GM21529 (cell line): ENCODE measurements around the gene ACOX3.

Experiments
- ATAC-seq: cut with Tn5 transposase; IDR thresholded peaks from one replicate; pipeline ENCODE4 v1.9.1; 2021; ENCODE audit not compliant: unreplicated experiment

Gene ACOX3

DNA sequence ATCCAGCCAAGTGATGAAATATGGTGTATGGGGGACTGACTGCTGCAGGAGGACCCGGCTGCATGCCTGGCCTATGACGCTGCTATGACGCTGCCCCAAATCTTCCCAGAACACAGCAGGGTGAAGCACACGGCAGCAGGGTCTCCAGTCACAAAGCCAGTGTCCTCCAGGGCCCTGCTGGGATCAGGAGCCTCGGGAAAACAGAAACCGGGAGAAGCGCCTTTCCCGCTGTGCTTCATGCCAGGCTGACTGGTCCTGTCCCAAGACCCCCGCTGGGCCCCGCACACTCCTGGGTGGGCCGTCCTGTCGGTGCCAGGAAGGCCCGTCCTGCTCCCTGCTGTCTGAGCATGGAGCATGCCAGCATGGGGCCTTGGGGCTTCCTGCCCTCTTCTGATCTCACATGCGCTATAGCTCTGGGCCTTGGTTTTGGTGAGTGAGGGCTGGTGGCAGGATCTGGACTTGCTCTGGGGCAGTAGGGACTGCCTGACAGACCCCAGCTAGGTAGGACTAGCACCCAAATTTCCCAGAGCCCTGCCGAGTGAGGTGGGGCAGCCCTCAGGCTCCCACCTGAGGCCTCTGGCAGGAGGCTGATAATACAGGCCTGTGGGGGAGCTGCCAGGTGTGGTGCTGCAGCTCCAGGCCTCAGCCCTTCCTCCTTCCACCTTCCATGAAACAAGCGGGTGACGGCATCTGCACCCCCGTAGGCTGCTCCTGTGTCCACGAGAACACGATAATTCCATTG lies 64.0 kb downstream of the ACOX3 start:
- no peak for ATAC-seq

DNA sequence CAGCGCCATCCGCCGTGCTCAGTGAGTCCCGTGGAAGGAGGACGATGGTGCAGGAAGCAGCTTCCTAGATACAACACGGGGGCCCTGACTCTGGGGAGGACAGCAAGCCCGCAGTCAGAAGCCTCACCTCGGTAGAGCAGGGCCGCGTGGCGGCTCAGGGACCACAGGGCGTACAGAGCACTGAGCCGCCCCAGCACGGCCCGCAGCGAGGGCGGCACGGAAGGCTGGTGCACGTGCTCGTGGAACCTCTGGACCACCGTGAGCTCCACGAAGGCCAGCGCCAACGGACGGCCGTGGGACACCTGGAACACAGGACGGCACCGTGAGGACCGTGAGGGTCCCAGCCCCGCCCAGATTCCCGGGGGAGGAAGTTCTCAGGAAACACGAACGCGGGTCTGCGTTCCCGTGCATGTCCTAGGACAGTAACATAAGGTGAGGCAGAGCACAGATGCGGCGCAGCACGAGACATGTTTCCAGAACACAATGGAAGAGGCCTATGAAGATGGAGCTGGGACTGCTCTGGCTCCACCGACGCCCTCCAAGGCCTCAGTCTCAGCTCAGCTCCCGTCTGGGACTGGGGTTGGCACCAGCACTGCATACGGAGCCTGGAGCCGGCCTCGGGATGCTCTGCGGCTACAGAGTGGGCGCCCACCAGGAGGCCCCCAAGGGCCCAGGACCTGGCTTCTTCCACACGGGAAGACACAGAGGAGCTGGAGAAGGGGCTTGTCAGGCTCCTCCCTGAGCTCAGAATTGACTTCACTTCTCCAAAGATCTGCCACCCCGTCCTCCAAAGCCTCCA lies 65.5 kb downstream of the ACOX3 start:
- ATAC-seq, result no peak

DNA sequence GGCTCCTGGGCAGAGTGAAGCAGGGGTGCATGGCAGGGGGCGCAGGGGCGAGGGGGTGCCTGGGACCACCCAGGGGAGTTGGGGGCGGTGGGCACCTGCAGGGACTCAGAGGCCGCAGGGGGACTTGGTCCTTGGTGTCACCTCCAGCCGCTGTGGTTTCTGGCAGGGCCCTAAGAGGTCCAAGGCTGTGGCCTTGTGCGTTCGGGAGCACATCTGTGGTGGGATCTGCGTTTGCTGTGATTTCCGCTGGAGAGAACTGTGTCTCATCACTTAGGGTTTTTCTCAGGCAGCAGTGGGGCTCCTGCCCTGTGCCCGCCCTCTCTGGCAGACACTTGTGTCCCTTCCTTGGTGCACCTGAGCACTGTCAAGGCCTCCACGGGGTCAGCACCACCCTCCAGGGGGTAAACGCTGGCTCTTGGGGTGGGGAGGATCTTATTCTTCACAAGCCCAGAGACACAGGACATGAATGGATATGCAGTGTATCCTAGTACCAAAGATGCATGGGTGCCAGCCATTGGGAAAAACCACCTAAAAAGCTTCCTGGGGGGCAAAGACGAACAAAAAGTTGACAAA lies 66.5 kb downstream of the ACOX3 start:
- no peak for ATAC-seq

DNA sequence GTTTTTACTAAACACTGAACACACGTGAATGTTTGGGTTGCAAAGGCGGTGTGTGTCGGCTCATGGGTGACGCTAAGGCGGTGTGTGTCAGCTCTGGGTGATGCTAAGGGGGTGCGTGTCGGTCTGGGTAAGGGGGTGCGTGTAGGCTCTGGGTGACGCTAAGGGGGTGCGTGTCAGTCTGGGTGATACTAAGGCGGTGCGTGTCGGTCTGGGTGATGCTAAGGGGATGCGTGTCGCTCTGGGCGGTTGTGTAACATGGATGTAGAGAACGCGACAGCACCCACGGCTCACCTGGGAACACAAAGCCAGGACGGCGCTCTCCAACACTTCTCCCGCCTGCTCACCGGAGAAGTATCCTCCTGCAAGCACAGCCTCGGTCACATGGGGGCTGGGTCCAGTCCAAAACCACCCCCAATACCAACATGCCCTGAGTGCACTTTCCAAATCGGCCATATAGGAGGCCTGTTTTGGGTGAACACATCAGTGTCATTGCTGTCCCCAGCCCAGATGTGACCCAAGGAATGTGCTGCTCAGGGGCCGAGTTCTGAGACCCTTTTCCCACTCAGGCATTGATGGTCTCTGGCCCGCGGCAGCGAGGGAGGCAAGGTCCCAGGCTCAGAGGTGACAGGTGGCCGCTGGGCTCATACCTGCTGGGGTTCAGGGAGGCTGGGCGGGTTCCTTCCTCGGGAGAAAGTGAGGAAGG lies 67.1 kb downstream of the ACOX3 start:
- ATAC-seq, result no peak

DNA sequence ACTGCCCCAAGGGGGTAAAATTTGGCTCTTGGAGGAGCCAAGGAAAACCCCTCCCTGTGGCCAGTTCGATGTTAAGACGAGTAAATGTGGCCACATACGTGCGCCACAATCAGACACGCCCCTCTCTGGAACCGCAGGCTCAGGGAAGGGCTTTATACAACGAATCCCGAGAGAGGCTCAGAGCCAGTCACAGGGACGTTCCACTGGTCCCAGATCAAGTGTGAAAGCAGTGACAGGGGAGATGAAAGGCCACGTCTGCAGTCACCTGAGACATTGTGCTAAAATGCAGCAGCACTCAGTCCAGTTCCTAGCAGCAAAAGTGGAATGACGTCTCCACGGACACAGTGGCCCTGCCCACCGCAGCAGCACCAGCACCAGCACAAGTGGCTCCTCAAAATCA lies 68.0 kb downstream of the ACOX3 start:
- ATAC-seq, result no peak

DNA sequence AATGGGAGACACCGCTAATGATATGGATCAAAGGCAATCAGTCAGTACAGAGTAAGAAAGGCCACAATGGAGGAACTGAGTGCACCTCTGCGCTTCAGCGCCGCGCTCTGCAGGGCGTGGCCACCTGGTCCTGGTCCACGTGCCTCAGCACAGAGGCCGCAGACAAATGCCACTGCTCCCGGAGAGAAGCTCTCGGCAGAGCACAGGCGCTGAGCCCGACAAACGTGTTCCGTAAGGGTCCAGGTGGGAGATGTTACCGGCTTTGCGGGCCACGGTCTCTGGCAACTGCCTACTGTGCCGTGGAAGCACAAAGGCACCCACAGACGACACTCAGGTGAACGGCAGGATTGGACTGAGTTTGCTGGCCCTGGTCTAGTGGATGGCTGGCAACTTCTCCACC lies 68.9 kb downstream of the ACOX3 start:
- no peak for ATAC-seq

DNA sequence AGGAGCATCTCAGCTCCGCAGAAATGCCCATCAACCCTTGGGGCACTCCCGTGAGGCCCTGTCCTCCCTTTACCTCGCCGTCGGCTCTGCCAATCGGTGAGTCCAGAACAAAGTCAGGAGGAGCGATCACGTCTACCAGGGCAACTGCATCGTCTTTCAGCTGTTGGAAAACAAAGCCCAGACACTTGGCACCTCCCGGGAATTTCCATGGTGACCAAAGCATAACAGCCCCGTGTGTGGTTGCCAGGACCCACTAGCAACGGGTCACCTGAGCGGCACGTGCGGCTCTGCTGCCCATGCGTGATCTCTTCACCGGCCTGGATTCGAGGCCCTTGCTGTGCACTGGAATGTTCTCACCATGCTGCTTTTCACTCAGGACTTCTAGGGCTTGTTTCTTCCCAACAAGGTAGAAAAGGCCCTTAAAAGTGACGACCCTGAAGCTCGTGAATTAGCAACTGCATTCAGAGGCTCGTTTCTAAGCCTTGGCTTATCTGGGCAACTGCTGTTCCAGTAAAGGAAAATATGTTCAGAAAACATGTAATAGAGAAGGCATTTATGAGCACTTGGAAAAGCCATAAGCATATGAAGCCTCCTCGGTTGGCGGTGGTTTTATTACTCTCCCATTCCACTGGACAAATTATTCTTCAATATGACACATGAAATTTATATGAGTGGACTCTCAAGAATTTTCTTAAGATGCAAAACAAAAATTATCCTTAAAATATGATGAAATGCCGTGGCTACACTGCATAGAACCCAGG lies 69.5 kb downstream of the ACOX3 start:
- ATAC-seq, result no peak

DNA sequence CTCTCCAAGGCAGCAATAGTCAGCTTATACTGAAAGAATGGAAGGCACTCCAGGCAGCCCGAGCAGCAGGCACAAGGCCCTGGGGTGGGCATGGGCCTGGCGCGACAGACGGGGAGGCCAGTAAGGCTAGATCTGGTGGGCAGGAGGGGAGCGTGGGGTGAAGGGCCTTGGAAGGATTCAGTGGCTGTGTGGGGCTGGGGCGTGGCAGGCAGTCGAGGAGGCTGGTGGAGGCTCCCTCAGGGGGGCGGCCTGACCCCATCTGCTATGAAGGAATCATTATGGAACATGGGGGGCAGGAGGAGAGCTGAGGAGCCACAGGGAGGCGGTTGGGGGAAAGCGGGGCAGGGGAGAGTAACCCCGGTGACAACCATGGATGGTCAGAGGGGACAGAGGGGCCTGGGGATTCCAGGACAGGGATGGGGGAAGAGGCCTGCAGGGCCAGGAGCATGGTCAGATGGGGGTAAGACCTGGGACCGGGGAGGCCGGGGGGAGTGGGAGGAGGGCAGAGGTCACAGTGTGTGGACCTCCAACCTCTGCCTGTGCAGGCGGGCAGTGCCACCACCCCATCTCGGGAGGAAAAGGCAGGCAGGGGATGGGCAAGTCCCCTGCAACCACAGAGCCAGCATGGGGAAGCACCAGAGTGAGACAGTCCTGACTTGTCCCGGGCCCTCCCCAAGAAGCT lies 70.3 kb downstream of the ACOX3 start:
- ATAC-seq, result no peak

DNA sequence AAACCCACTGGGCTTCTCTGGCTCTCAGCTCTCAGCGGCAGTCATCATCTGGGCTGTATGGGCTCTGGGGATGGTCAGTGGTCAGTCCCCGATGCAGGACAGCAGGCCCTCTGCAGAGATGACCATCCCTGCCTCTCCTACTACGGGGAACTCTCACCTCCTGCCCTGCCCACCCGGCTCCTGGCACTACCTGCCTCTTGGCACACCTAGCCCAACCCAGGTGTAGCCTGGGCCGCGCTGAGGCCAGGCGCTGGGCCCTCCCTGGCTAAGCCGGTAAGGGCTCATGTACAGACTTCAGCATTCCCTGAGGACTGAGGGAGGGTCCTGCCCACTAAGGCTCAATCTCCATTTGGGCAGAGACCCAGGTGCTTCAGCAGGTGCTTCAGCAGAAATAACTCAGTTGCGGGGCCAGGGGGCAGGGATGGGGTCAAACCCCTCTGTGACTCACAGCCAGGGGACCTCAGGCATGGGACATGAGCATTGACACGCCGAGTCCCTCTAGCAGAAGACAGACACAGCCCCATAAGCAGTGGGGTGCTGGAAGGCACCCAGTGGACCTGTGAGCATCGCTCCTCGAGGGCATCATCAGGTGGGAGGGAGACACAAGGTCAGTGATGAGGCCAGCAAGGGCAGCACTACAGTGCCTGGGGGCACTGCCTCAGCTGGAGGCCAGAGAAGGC lies 71.0 kb downstream of the ACOX3 start:
- ATAC-seq, result no peak

DNA sequence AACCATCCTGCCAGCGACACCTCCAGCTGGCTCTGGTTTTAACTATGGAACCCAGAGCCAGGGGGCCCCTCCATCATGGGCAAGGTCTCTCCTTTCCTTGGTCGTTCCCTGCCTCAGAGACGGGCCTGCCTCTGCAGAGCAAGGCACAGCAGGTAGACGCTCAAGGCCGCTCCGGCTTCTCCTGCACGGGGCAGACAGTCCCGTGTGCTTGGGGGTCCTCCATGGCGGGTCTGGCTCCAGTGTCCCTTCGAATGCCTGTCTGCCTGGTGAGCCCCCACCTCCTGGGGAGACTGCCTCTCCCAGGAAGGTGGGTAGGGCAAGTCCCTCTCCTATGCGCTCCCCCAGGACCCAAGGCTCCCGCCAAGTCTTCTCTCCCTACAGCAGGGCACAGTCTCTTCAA lies 71.5 kb downstream of the ACOX3 start:
- no peak for ATAC-seq

DNA sequence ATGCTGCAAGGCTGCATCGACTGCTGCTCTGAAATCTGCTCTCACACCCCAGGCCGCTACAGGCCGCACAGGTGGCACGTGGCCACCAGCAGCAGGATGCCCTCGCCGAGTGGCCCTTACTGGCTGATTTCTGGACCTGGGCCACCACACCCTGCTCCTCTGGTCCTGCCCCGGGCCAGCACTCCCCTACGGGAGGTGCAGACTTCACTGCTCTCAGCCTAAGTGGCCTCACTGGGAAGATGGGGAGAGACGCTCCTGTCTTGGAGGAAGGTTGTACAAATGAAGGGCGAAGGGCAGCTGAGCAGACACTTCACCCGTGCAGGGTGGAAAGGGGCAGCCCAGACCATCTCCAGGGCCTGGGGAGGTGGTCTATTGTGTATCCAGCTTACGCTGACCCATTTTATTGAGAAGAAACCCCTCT lies 72.5 kb downstream of the ACOX3 start:
- no peak for ATAC-seq

DNA sequence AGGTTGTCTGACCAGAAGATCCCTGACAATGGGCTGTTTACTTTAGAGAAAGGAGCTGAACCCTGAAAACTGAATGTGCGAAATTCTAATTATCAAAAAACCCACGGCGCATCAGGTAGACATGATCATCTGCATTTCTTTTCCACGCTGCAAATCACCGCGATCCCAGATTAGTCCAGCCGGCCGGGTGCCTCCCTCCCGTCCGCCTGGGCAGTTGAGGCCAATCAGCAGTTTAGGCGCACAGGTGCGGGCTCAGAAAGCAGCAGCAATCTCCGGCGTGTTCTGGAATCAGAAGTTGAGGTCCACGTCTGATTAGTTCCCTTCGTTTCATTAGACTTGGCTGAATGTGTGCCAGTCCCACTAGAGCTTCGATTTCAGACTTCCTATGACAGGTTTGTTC lies 73.9 kb downstream of the ACOX3 start:
- ATAC-seq, result no peak

DNA sequence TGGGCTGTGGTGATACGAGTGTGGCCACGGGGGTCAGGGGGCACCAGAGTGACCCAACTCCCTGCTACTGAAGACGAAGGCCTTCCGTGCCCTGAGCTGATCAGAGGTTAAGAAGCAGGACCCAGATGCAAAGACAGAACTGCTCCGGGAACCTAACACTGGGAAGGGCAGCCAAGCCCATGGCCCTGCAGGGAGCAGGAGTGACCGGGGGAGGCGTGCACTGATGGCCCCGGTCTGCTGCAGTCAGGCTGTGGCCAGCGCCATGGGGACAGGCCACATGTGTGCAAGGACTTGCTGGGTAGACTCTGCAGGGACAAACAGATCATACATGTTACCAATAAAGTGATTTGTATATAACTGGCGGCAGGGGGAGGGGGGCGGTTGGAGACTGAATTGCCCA lies 74.6 kb downstream of the ACOX3 start:
- no peak for ATAC-seq

DNA sequence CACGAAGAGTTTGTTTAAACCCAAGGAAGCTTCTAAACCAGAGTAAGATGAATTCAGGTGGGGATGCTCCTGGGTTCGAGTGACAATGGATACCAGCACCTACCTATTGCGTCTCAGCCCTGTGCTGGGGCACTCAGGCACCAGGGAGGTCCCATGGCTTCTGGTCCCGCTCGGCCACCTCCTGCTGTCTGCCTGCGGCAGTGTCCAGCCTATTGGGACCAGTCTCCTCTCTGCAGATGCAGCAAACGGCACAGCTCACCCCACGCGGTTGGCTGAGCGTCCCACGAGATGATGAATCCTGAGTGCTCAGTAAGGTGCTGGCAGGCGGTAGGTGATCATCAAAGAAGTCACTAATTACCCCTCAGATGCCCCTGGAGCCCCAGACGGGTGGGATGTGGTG lies 75.2 kb downstream of the ACOX3 start:
- ATAC-seq, result no peak

DNA sequence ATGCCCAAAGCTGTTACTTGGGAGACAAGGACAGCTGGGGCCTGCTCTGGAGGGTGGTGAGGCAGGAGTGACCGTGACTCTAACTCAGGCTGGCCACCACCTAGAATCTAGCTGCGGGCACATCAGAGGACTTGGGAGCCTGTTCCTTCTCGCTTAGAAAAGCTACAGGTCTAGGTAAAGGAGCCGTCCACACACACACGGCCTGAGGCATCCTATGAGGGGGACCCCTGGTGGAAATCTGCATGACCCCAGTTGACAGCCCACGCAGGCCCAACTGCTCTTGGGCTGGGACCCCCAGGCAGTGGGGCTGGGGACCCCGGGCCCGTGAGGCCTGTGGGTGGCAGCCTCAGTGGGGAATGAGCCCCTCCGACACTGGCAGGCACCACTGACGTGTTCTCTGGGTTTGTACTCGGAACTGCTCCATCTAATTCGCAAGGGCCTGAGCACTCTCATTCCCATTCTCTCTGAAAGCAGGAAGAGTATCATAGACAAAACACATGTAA lies 75.6 kb downstream of the ACOX3 start:
- ATAC-seq, result no peak

DNA sequence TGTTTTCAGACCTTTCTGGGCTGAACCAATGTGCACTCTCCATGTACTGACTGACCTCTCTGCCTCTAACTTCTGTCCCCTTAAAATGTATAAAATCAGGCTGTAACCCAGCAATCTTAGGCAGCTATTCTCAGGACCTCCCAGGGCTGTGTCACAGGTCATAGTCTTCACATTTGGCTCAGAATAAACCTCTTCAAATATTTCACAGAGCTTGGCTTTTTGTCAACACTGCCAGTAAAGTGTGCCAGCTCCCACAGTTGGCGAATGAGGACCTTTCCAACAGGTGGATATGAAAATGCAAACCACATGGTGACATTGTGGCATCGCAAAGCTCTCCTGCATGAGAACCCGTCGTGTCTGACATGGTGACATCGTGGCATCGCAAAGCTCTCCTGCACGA lies 76.4 kb downstream of the ACOX3 start:
- ATAC-seq, result no peak

DNA sequence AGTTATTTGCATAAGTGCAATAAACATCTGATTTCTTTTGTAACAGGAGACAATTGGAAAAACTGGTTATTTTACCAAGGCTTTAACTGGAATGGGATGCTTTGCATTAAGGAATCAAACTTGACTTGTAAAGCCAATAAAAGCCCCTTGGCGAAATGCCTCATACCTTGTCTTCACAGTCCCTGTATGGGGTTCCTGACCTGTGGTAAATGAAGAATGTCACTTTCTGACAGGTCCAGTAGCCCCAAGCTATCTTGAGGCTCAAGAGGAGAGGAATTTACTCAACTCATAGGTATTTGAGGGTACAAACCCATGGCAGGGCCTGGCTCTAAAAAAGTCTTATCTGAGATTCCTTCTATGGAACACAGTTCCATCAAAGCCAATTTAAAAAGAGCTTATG lies 78.0 kb downstream of the ACOX3 start:
- ATAC-seq, result no peak

DNA sequence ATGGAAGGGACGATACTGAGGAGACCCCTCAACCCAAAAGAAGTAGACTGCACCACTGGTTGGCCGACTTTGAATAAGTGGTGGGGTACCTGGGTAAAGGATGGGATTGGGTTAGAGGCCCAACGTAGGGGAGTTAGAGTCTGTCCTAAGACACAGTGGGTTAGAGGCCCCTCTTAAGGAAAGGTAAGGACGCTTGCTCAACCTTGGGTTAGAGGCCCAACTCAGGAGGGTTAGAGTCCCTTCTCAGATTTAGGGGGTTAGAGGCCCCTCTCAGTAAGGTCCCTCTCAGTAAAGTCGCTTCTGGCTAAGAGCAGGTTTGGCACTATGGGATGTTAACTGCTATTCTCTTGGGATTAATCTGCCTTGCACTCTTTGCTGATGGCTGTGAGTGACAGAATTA lies 81.3 kb downstream of the ACOX3 start:
- ATAC-seq, result no peak

DNA sequence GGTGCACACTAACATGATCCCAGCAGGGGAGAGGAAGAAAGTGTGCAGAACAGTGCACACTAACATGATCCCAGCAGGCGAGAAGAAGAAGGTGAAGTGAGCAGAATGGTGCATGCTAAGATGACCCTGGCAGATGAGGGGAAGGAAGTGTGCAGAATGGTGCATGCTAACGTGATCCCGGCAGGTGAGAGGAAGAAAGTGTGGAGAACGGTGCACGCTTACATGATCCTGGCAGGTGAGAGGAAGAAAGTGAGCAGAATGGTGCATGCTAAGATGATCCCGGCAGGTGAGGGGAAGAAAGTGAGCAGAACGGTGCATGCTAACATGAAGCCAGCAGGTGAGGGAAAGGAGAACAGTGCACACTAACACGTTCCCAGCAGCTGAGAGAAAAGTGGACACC lies 83.7 kb downstream of the ACOX3 start:
- no peak for ATAC-seq
